H9 (cell line): ENCODE data around the gene SLC25A31. TPM values are rescaled to one million over a fixed set of nuclear protein-coding genes. Genes with fewer than 3 reads are reported as not detected.

Experiments used
- DNase-seq: peaks from one replicate; pipeline ENCODE4 v3.0.0-alpha.2; 2017
- H2AFZ ChIP-seq: one replicate; pipeline ENCODE4 v1.6.1; 2013; ENCODE audit warnings: mild to moderate bottlenecking, low read length, control low read depth, moderate library complexity
- H2AK5ac ChIP-seq: 2 replicates; pipeline ENCODE4 v1.6.1; 2013; ENCODE audit warnings: low read length, control low read depth, mixed read lengths; ENCODE audit not compliant: insufficient read length
- H2BK120ac ChIP-seq: one replicate; pipeline ENCODE4 v1.6.1; 2013; ENCODE audit warnings: low read depth, mild to moderate bottlenecking, low read length, control low read depth, inconsistent platforms; ENCODE audit not compliant: poor library complexity, severe bottlenecking
- H2BK12ac ChIP-seq: 2 replicates; pipeline ENCODE4 v1.6.1; 2013; ENCODE audit warnings: low read length, control low read depth, mixed read lengths, low read depth; ENCODE audit not compliant: insufficient read length
- H2BK15ac ChIP-seq: 2 replicates; pipeline ENCODE4 v1.6.1; 2013; ENCODE audit warnings: low read depth, low read length, control low read depth
- H2BK20ac ChIP-seq: one replicate; pipeline ENCODE4 v1.6.1; 2013; ENCODE audit warnings: low read depth, mild to moderate bottlenecking, low read length, control low read depth, inconsistent platforms; ENCODE audit not compliant: poor library complexity, severe bottlenecking
- H2BK5ac ChIP-seq: 2 replicates; pipeline ENCODE4 v1.6.1; 2013; ENCODE audit warnings: low read length, control low read depth, mixed read lengths; ENCODE audit not compliant: insufficient read length
- H3K14ac ChIP-seq: 2 replicates; pipeline ENCODE4 v1.6.1; 2013; ENCODE audit warnings: low read length, control low read depth; ENCODE audit not compliant: insufficient read depth
- H3K18ac ChIP-seq: 2 replicates; pipeline ENCODE4 v1.6.1; 2013; ENCODE audit warnings: low read depth, mild to moderate bottlenecking, mixed read lengths, low read length, control low read depth; ENCODE audit not compliant: insufficient read length
- H3K23ac ChIP-seq: 2 replicates; pipeline ENCODE4 v1.6.1; 2013; ENCODE audit warnings: low read length, control low read depth, mixed read lengths, low read depth; ENCODE audit not compliant: insufficient read length
- H3K23me2 ChIP-seq: 2 replicates; pipeline ENCODE4 v1.6.1; 2013; ENCODE audit warnings: low read depth, mild to moderate bottlenecking, mixed read lengths, low read length, control low read depth; ENCODE audit not compliant: insufficient read length, poor library complexity, severe bottlenecking
- H3K27ac ChIP-seq: 2 replicates; pipeline ENCODE4 v1.5.1; 2013; ENCODE audit warnings: low read length, control low read depth, mixed read lengths, low read depth; ENCODE audit not compliant: insufficient read length
- H3K27me3 ChIP-seq: 2 replicates; pipeline ENCODE4 v1.6.1; 2013; ENCODE audit warnings: low read length, control low read depth, inconsistent platforms; ENCODE audit not compliant: insufficient read depth
- H3K4ac ChIP-seq: 2 replicates; pipeline ENCODE4 v1.6.1; 2013; ENCODE audit warnings: low read depth, mild to moderate bottlenecking, control low read depth, inconsistent platforms, low read length, moderate library complexity
- H3K4me1 ChIP-seq: 2 replicates; pipeline ENCODE4 v1.6.1; 2013; ENCODE audit warnings: low read length, control low read depth, inconsistent platforms; ENCODE audit not compliant: insufficient read depth
- H3K4me2 ChIP-seq: 2 replicates; pipeline ENCODE4 v1.6.1; 2013; ENCODE audit warnings: low read length, control low read depth, mixed read lengths; ENCODE audit not compliant: insufficient read length, insufficient read depth
- H3K56ac ChIP-seq: 2 replicates; pipeline ENCODE4 v1.6.1; 2013; ENCODE audit warnings: low read depth, mild to moderate bottlenecking, mixed read lengths, low read length, control low read depth; ENCODE audit not compliant: insufficient read length
- H3K79me1 ChIP-seq: 2 replicates; pipeline ENCODE4 v1.6.1; 2013; ENCODE audit warnings: low read depth, mild to moderate bottlenecking, moderate library complexity, low read length, control low read depth, inconsistent platforms; ENCODE audit not compliant: insufficient read depth, poor library complexity, severe bottlenecking
- H3K79me2 ChIP-seq: 2 replicates; pipeline ENCODE4 v1.6.1; 2013; ENCODE audit warnings: low read length, control low read depth, inconsistent platforms; ENCODE audit not compliant: insufficient read depth
- H3K9ac ChIP-seq: 2 replicates; pipeline ENCODE4 v1.6.1; 2013; ENCODE audit warnings: low read length, control low read depth, mixed read lengths; ENCODE audit not compliant: insufficient read length; ENCODE audit errors: extremely low read depth
- H3K9me3 ChIP-seq: one replicate; pipeline ENCODE4 v1.6.1; 2013; ENCODE audit warnings: low read depth, low read length, inconsistent platforms; ENCODE audit not compliant: control insufficient read depth
- H3T11ph ChIP-seq: one replicate; pipeline ENCODE4 v1.6.1; 2013; ENCODE audit warnings: mild to moderate bottlenecking, low read length, control low read depth, inconsistent platforms
- H4K20me1 ChIP-seq: one replicate; pipeline ENCODE4 v1.6.1; 2013; ENCODE audit not compliant: control insufficient read depth, insufficient read length, insufficient read depth
- H4K5ac ChIP-seq: 2 replicates; pipeline ENCODE4 v1.6.1; 2013; ENCODE audit warnings: low read depth, mild to moderate bottlenecking, mixed read lengths, low read length, control low read depth; ENCODE audit not compliant: insufficient read length
- H4K8ac ChIP-seq: replicated peaks from 2 replicates; pipeline ENCODE4 v1.6.1; 2013; ENCODE audit warnings: low read length, control low read depth, mixed read lengths, low read depth; ENCODE audit not compliant: insufficient read length
- H4K91ac ChIP-seq: 2 replicates; pipeline ENCODE4 v1.6.1; 2013; ENCODE audit warnings: low read depth, mild to moderate bottlenecking, moderate library complexity, mixed read lengths, low read length, control low read depth; ENCODE audit not compliant: insufficient read length
- H3K27ac Mint-ChIP-seq, 3 experiments: 2 replicates in 2 of 3; 3 replicates in 1 of 3; pipeline ENCODE4 v1.8.0; 2020 to 2021; ENCODE audit warnings: mixed read lengths in 3 of 3, mild to moderate bottlenecking in 1 of 3, moderate library complexity in 1 of 3
- H3K27me3 Mint-ChIP-seq: 2 replicates; pipeline ENCODE4 v1.8.0; 2021; ENCODE audit warnings: low read depth, mild to moderate bottlenecking, moderate library complexity, mixed read lengths
- H3K36me3 Mint-ChIP-seq, 3 experiments: 2 replicates in 2 of 3; 3 replicates in 1 of 3; pipeline ENCODE4 v1.8.0; 2020 to 2021; ENCODE audit warnings: low read depth in 3 of 3, mixed read lengths in 3 of 3; ENCODE audit not compliant: insufficient read depth in 1 of 3
- H3K4me1 Mint-ChIP-seq, 2 experiments: 2 replicates each; pipeline ENCODE4 v1.8.0; 2020; ENCODE audit warnings: mixed read lengths in 2 of 2
- H3K4me3 Mint-ChIP-seq, 2 experiments: 2 replicates in 1 of 2; 3 replicates in 1 of 2; pipeline ENCODE4 v1.8.0; 2020 to 2021; ENCODE audit warnings: mild to moderate bottlenecking in 2 of 2, mixed read lengths in 2 of 2, moderate library complexity in 1 of 2
- H3K9me3 Mint-ChIP-seq, 2 experiments: 2 replicates in 1 of 2; 3 replicates in 1 of 2; pipeline ENCODE4 v1.8.0; 2020; ENCODE audit warnings: mild to moderate bottlenecking in 2 of 2, mixed read lengths in 2 of 2, moderate library complexity in 1 of 2
- CTCF ChIP-seq: fragments of 200-600 bp; sonication (generic); conservative IDR thresholded peaks from 3 replicates; pipeline ENCODE4 v1.8.0; 2021; ENCODE audit warnings: antibody characterized with exemption, mild to moderate bottlenecking
- total RNA-seq: library from RNA; stranded (reverse); gene quantifications from 2 replicates; pipeline ENCODE4 v1.2.1, GENCODE V29; 2021

Gene SLC25A31
- total RNA-seq, 1 experiment from 2014 or later: not detected

- H3K4me1 Mint-ChIP-seq: no peaks in the 10 kb centered on the region
- Histone ChIP-seq H2BK12ac (no peak overlapping the region), H3K56ac (no peak overlapping the region), H4K8ac (no peak overlapping the region), H2BK5ac (no peak overlapping the region), H3K9ac (no peak overlapping the region), H2BK120ac (no peak overlapping the region), H4K91ac (no peak overlapping the region), H3K4me1 (no peaks in the 10 kb centered on the region), H4K5ac (no peak overlapping the region), H3K18ac (no peak overlapping the region), H3K4ac (no peak overlapping the region), H3K23me2 (no peaks in the 10 kb centered on the region), H3K4me2 (no peak overlapping the region), H3K14ac (no peak overlapping the region), H2AK5ac (no peak overlapping the region), H3K79me1 (no peaks in the 10 kb centered on the region), H2BK15ac (no peak overlapping the region), H4K20me1 (no peaks in the 10 kb centered on the region), H3K79me2 (no peaks in the 10 kb centered on the region), H3K23ac (no peak overlapping the region), H3K27ac (no peak overlapping the region), H3K27me3 (no peaks in the 10 kb centered on the region), H3K9me3 (no peaks in the 10 kb centered on the region), H2BK20ac (no peak overlapping the region), H3T11ph (no peak overlapping the region), H2AFZ (no peak overlapping the region)
- no peak for DNase-seq
- H3K27ac Mint-ChIP-seq: no peak overlapping the region
- no peaks in the 10 kb centered on the region for H3K9me3 Mint-ChIP-seq
- H3K4me3 Mint-ChIP-seq: no peak overlapping the region
- H3K27me3 Mint-ChIP-seq: no peaks in the 10 kb centered on the region
- TF ChIP-seq CTCF: no peak
- H3K36me3 Mint-ChIP-seq: 0 out of 7 replicates have a peak, but pooled peaks cover 0 to 5% (median 0%) of the 10 kb centered on the region in 3 experiments
Measured at GRCh38 chr4:127799711-127800110, 69.5 kb downstream of the SLC25A31 start.
